ENCODE results near the gene KLF6. TPM values are rescaled to one million over a fixed set of nuclear protein-coding genes. Genes with fewer than 3 reads are reported as not detected.

KLF6 gene
- polyA plus RNA-seq, 1 of the 3 experiments (the other 2 are of a cell fraction) = 148 TPM

DNA sequence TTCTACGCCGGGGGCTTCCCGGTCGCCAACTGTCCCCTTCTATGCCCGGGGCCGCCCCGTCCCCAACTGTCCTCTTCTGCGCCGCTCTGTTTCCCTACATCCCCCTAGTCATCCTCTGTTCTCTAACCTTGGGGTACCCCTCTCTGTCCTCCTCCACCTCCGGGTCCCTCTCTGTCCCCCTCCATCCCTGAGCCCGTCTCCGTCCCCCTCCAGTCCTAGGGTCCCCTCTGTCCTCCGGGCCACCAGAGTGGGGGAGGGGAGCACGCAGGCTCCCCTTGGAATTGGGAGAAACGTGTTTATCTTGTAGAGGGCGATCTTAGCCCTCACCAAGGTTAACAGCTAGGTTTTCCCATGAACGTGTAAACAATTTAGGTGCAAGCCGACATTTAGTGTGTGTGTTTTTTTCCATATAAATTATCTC lies 852 bp upstream of the KLF6 start (continued):
- TF ChIP-seq, protein P1, sequence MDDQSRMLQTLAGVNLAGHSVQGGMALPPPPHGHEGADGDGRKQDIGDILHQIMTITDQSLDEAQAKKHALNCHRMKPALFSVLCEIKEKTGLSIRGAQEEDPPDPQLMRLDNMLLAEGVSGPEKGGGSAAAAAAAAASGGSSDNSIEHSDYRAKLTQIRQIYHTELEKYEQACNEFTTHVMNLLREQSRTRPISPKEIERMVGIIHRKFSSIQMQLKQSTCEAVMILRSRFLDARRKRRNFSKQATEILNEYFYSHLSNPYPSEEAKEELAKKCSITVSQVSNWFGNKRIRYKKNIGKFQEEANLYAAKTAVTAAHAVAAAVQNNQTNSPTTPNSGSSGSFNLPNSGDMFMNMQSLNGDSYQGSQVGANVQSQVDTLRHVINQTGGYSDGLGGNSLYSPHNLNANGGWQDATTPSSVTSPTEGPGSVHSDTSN (IDR thresholded peaks at IDR 0.05) = no peak
- TF ChIP-seq, protein P2, sequence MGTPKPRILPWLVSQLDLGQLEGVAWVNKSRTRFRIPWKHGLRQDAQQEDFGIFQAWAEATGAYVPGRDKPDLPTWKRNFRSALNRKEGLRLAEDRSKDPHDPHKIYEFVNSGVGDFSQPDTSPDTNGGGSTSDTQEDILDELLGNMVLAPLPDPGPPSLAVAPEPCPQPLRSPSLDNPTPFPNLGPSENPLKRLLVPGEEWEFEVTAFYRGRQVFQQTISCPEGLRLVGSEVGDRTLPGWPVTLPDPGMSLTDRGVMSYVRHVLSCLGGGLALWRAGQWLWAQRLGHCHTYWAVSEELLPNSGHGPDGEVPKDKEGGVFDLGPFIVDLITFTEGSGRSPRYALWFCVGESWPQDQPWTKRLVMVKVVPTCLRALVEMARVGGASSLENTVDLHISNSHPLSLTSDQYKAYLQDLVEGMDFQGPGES (IDR thresholded peaks at IDR 0.05; ENCODE audit: low read depth, low read length) = no peak
- TF ChIP-seq TAF1 (IDR thresholded peaks at IDR 0.05; ENCODE audit: borderline replicate concordance, low read depth, low read length) = 0 out of 2 replicates have a peak, but pooled peaks have one; percentile 14
- peak; percentile 59 for TF ChIP-seq RAD21 (IDR thresholded peaks at IDR 0.05; ENCODE audit: low read length)
- TF ChIP-seq ELF1 (IDR thresholded peaks at IDR 0.05) = no peak
- TF ChIP-seq, protein P3, sequence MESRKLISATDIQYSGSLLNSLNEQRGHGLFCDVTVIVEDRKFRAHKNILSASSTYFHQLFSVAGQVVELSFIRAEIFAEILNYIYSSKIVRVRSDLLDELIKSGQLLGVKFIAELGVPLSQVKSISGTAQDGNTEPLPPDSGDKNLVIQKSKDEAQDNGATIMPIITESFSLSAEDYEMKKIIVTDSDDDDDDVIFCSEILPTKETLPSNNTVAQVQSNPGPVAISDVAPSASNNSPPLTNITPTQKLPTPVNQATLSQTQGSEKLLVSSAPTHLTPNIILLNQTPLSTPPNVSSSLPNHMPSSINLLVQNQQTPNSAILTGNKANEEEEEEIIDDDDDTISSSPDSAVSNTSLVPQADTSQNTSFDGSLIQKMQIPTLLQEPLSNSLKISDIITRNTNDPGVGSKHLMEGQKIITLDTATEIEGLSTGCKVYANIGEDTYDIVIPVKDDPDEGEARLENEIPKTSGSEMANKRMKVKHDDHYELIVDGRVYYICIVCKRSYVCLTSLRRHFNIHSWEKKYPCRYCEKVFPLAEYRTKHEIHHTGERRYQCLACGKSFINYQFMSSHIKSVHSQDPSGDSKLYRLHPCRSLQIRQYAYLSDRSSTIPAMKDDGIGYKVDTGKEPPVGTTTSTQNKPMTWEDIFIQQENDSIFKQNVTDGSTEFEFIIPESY (IDR thresholded peaks at IDR 0.05; ENCODE audit: borderline replicate concordance, low read depth) = 0 out of 2 replicates have a peak, but pooled peaks have one; percentile 9

DNA sequence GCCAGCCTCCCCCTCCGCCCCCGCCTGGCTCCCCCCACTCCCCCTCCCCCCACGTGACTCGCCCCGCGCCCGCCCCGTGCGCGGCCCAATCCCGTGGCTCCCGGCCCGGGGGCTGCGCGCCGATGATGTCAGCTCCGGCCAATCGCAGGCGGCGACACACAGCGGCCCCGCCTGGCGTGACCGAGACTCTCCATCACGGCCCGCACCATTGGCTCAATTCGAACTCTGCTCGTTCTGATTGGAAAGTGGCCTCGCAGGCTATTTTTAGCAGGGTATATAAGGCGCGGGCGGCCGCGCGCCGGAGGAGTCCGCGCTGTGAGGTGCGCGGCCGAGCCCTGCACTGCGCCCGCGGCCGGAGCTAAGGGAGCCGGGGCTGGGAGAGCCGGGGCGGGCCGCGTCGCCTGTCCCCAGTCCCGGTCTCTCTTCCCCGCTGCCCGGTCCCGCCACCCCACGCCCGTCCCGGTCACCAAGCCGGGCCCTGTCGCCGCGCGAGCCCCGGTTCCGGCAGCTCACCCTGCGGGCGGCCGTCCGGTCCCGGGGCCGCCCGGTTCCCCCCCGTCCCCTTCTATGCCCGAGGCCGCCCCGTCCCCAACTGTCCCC lies 342 bp upstream of the KLF6 start:
- H2AFZ ChIP-seq (ENCODE audit: low read depth) = no peak overlapping the region
- peak; percentile 100 for DNase-seq
- H3K27ac ChIP-seq (ENCODE audit: low read depth in 2 of 2, low read length in 1 of 2) = peak overlapping the region; percentile 96 to 99
- ChIA-PET POLR2A (interaction anchor here (0.6 to 3.9 kb wide), 18 partner anchors 8 to 461 kb away, joined by 3 to 24 read pairs (median 3); no protein-coding TSS in a partner anchor), CTCF (interaction anchor here (0.6 to 1.4 kb wide), 8 partner anchors 14 to 980 kb away, joined by 3 to 5 read pairs (median 3); no protein-coding TSS in a partner anchor)
- H3K27me3 ChIP-seq (ENCODE audit: insufficient read depth) = no peaks in the 10 kb centered on the region
- H3K9ac ChIP-seq = peak overlapping the region; percentile 98
- H3K79me2 ChIP-seq (ENCODE audit: insufficient read depth) = peaks cover 56% of the 10 kb centered on the region
- H3K4me3 ChIP-seq (ENCODE audit: low read depth in 2 of 2, low read length in 1 of 2) = peak overlapping the region; percentile 62 to 97
- H4K20me1 ChIP-seq (ENCODE audit: insufficient read depth) = peaks cover 43% of the 10 kb centered on the region
- no peaks in the 10 kb centered on the region for H3K9me3 ChIP-seq
- peaks cover 18 to 41% of the 10 kb centered on the region in 2 experiments for H3K36me3 ChIP-seq (replicated peaks in 1 of 2; ENCODE audit: control insufficient read depth in 1 of 2, insufficient read depth in 2 of 2, low read length in 1 of 2)
- no peaks in the 10 kb centered on the region for H3K9me2 ChIP-seq
- WGBS (ENCODE audit: low lambda C conversion rate) = 2% methylated on average over 20 of the region's 76 CpGs
- H3K4me1 ChIP-seq (ENCODE audit: control insufficient read depth in 1 of 2, insufficient read depth in 2 of 2, low read depth in 1 of 2, low read length in 1 of 2) = peaks cover 14 to 31% of the 10 kb centered on the region in 2 experiments; a peak in 3 of 4 replicates
- H3F3A ChIP-seq (replicated peaks; ENCODE audit: insufficient read depth) = peaks cover 40% of the 10 kb centered on the region
- peak overlapping the region; percentile 88 for H3K4me2 ChIP-seq
- TF ChIP-seq RXRA (IDR thresholded peaks at IDR 0.05; ENCODE audit: borderline replicate concordance, low read depth) (no peak), NRF1 (IDR thresholded peaks at IDR 0.05; ENCODE audit: low read depth, low read length) (no peak; the same call in 1 of the 2 replicates), TAF1 (IDR thresholded peaks at IDR 0.05; ENCODE audit: borderline replicate concordance, low read depth, low read length) (peak; percentile 93), RAD21 (IDR thresholded peaks at IDR 0.05; ENCODE audit: low read length) (no peak; the same call in 1 of the 2 replicates), FOXJ3 (CRISPR knock-in tag; IDR thresholded peaks at IDR 0.05) (no peak), ELF1 (IDR thresholded peaks at IDR 0.05) (no peak), MXI1 (IDR thresholded peaks at IDR 0.05; ENCODE audit: low read depth, low read length) (no peak), RFX5 (IDR thresholded peaks at IDR 0.05; ENCODE audit: low read length) (peak; percentile 77; the same call in 1 of the 2 replicates), FOXM1 (IDR thresholded peaks at IDR 0.05; ENCODE audit: low read depth) (peak; percentile 34), YY1 (IDR thresholded peaks at IDR 0.05; ENCODE audit: low read depth) (no peak), NFIC (IDR thresholded peaks at IDR 0.05; ENCODE audit: borderline replicate concordance) (no peak), GATA2 (CRISPR knock-in tag; IDR thresholded peaks at IDR 0.05) (no peak), RCOR1 (IDR thresholded peaks at IDR 0.05; ENCODE audit: low read length) (no peak), SMC3 (IDR thresholded peaks at IDR 0.05; ENCODE audit: low read depth, low read length) (peak; percentile 19; the same call in 1 of the 2 replicates), CHD2 (IDR thresholded peaks at IDR 0.05; ENCODE audit: low read length, partially characterized antibody) (peak; percentile 69)
- TF ChIP-seq, protein P3 (IDR thresholded peaks at IDR 0.05; ENCODE audit: borderline replicate concordance, low read depth) = no peak
- TF ChIP-seq, protein P1 (IDR thresholded peaks at IDR 0.05) = peak; percentile 27; the same call in 1 of the 2 replicates
- TF ChIP-seq, protein P4, sequence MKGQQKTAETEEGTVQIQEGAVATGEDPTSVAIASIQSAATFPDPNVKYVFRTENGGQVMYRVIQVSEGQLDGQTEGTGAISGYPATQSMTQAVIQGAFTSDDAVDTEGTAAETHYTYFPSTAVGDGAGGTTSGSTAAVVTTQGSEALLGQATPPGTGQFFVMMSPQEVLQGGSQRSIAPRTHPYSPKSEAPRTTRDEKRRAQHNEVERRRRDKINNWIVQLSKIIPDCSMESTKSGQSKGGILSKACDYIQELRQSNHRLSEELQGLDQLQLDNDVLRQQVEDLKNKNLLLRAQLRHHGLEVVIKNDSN (IDR thresholded peaks at IDR 0.05; ENCODE audit: borderline replicate concordance, low read depth) = peak; percentile 81
- TF ChIP-seq, protein P2 (IDR thresholded peaks at IDR 0.05; ENCODE audit: low read depth, low read length) = peak; percentile 70

Data from SK-N-SH (cell line).